GM21381 (cell line): ENCODE measurements around the gene SEMA7A.
"Not testable (repeated sequence)": the region's sequence is repeated elsewhere in the genome, so short reads cannot be mapped to it uniquely, and the experiment has no call there.

Experiments used
- ATAC-seq: cut with Tn5 transposase; IDR thresholded peaks from one replicate; pipeline ENCODE4 v1.9.1; 2021; ENCODE audit warnings: mild to moderate bottlenecking, moderate library complexity; ENCODE audit not compliant: unreplicated experiment

SEMA7A gene

DNA sequence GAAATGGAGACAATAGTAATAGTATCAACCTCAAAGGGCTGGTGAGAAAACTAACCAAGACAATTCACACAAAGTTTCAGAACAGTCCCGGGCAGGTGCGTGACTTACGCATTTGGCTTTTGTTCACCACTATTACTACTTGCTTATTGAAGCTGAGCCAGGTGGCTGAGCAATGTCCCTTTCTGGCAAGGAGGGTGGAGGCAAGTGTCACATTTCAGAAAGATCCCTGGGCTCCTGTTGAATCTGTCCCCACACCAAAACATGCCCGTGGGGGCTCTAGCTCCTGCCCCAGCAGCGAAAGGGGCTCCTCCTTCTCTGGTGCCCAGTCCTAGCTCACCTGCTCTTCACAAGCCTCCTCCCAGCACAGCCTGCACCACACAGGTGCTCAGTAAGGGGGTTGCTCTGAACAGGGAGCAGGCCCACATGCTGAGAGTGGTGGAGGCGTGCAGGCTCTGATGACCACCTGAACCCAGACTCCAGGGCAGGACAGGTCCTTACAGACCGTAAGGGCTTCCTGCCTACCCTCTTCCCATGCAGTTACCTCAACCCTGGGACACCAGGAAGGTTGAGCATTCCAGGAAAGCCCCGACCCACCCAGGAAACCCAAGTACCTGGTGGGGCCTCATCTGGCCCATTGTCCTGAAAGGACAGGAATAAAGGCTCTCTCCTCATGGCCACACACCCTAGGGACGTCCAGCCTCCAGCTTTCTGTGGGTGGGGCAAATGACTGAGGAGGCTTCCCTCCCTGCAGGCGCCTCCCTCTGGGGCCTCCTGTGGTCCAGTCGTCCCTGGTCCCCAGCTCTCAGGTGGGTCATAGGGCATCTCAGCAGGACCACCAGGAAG lies 32.6 kb downstream of the SEMA7A start:
- ATAC-seq, result no peak

DNA sequence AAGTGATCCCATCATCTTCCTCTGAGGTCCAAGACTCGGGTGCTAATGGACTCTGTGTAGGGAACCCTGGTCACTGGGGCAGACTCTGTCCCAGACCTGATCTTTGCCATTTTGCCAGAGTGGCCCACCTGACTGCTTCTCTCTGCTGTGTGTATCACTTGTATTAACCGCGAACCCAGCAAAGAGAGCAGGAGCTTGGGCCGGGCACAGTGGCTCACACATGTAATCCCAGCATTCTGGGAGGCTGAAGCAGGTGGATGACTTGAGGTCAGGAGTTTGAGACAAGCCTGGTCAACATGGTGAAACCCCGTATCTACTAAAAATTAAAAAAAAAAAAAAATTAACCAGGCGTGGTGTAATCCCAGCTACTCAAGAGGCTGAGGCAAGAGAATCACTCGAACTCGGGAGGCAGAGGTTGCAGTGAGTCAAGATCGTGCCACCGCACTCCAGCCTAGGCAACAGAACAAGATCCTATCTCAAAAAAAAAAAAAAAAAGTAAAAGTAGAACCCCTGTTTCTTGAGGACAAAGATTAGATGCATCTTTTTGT lies 33.4 kb downstream of the SEMA7A start:
- ATAC-seq, result no peak

- no peak for ATAC-seq
Measured at GRCh38 chr15:74399511-74400312, 34.0 kb downstream of the SEMA7A start.

DNA sequence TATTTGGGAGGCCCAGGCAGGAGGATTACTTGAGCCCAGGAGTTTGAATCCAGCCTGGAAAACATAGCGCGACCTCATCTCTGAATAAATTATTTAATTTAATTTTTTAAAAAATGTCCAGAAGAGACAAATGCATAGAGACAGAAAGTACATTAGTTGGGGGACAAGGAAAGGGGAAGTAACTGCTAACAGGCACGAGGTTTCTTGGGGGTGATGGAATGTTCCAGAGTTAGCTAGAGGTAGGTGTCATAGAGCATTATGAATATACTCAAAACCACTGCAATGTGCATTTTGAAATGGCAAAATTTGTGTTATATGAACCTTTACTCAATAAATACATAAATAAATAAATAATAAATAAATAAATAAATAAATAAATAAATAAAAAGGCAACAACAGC lies 34.7 kb downstream of the SEMA7A start:
- ATAC-seq, result no peak

- no peak for ATAC-seq
Measured at GRCh38 chr15:74398183-74398582, 35.6 kb downstream of the SEMA7A start.

DNA sequence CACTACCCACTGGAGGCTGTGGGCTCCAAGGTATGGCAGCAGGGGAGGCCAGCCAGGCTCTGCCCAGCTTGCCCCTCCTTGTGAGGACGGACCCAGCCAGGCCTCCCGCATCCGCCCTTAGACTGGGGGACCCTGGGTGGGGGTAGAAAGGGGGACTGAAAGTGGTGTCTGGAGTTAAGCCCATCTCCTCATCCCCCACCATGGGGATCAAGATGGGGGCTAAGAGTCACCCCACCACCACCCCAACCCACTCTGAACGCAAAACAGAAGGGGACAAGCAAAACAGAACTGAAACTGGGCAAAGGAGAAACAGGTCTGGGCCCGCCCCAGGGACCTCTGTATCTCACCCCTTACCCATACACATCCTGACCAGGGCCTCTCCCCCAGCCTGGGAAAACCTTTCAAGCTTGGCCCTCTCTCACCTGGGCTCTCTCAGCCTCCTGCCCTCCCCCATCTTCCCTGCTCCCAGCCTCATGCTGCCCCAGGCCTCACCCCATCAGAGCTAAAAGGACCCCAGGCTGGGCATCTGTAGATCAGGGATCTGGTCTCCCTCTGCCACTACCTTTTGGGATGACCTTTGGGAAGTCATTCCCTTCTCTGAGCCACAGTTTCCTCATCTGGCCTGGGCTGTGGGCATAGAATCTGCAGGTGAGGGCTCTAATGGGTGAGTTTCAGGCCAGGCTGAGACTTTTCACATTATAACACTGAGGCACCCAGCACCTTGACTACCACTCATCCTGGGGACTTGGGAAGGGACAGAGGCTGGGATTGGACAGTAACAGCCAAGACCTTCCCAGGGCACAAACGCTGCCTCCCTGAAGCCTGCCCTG lies 36.3 kb downstream of the SEMA7A start:
- ATAC-seq, result no peak

- ATAC-seq, result peak; percentile 29
Measured at GRCh38 chr15:74396445-74397238, 37.1 kb downstream of the SEMA7A start.

GRCh38 chr15:74396146-74396438 lies 37.7 kb downstream of the SEMA7A start:
- ATAC-seq, result no peak

DNA sequence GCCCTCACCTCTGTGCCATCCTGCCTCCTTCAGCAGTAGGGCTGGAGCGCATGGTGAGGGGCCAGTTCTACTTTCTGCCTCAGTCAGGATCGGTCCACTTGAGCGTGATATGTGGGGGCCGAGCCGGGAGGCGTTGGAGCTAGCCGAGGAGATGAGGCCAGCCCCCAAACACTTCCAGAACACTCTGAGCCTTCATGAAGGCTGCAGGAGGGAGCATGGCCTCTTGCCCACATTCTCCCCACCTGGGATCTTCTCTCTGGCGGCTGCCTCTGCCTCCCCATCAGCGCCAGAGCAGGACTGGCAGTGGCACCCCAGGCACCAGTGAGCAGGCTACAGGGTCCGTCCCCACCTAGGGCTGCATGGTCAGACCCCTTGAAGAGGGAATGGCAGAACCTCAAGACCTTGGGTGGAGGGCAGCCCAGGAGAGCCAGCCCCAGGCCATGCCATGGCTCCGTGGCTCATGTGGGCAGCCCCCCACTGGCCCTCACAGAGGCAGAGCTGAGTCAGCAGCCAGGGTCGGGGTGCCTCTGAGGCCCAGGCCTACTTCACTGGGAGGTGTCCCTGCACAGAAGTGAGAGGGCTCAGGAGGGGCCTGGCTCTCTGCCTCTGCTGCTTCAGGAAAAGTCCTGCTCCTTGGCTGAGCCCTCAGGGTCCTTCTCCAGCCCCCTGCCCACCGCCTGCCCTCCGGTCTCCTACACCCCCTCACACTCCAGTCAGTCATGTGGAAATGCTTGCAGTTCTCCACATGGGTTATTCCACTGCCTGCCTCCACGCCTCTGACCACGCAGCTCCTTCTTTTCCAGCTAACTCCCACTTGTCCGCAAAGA lies 38.2 kb downstream of the SEMA7A start:
- ATAC-seq, result no peak

GRCh38 chr15:74394090-74394846 lies 39.5 kb downstream of the SEMA7A start:
- no peak for ATAC-seq

DNA sequence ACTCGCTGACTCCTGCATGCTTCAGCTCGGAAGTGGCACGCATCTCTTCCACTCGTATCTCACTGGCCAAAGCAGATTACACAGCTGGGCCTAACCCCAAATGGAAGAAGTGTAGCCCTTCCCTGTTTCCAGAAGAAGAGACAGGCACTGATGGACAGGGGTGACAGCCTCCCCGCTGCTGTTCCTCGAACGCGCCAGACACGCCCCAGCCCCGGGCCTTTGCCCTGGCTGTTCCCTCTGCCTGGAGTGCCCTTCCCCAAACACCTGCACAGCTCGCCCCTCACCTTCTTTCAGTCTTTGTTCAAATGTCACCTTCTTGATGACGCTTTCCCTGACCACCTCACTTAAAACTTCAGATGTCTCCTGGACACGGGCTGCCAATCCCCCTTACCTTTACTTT lies 40.3 kb downstream of the SEMA7A start:
- no peak for ATAC-seq

DNA sequence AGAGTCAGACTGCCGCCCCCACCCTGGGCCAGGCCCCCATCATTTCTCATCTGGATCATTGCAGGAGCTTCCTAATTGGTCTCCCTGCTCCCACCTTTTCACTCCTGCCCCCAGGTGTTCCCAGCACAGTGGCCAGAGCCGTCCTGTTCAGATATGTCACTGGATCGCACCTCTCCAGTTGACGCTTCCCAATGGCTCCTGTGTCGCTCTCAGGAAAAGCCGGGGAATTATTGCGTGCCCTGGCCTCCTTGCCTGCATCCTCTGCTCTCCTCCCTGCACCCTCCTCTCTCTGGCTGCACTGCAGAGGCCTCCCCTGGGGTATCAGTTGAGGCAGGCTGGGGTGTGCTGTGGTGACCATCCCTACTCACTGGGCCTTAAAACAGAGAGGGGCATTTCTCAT lies 40.9 kb downstream of the SEMA7A start:
- ATAC-seq, result no peak

GRCh38 chr15:74392451-74392830 lies 41.3 kb downstream of the SEMA7A start:
- no peak for ATAC-seq

DNA sequence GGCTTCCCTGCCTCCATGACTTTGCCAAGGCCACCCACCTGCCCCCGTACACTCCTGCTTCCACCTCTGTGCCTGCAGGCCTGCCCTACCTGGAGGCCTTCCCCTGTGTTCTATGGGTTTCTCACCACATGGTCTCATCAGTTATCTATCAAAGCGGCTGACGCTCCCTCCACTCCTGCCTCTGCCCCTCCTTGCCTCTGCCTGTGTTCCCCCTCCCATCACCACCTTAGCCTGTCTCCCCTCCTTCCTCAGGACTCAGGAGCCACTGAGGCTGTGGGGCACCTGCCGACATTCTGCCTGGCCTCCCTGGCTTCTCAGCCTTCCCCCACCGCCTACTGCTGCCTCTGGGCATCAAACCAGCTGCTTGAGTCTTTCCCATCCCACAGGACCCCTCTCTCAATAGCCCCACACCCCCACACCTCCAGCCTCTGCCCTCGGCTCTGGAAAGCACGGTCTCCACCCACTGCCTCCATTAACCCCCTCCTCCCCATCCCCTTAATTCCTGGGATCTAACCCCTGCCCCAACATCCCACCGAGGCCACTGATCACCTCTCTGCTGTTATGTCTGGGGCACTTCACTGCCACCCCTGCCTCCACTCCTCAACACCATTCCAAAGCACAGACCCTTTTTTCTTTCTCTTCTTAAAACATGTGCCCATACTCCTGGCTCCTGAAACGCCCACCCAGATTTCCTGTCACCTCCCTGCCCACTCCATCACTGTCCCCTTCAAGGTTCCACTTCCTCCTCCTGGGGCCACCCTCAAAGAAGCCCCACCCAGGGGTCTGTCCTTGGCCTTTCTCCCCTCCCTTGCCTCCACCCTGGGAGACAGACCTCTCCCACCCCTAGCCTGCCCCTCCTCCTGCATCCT lies 41.9 kb downstream of the SEMA7A start:
- ATAC-seq, result no peak

DNA sequence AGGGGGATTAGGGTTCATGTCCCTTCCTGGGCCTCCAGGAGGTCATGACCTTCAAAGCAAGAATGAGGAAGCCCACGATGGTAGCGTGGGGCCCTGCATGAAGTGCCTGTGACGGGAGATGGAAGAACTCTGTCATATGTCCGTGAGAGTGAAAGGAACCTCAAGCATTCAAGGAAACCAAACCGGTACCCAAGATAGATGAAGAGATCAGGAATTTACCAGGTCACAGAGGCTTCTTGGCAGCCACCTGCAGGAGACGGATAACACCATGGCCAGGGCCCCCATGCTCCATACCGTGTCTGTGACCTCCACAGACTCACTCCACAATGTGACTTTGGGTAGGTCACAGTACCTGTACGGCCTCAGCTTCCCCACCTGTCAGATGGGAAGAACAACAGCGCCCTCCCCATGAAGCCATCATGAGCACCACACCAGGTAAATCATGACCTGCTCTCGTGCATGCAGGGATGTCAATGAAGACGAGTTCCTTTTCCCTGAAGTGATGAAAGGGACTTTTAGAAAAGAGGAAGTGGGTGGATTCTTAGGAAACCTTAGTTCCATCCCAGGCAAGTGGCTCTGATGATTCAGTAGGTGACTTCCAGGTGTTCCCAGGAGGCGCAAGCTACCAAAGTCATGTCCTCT lies 43.0 kb downstream of the SEMA7A start:
- no peak for ATAC-seq

DNA sequence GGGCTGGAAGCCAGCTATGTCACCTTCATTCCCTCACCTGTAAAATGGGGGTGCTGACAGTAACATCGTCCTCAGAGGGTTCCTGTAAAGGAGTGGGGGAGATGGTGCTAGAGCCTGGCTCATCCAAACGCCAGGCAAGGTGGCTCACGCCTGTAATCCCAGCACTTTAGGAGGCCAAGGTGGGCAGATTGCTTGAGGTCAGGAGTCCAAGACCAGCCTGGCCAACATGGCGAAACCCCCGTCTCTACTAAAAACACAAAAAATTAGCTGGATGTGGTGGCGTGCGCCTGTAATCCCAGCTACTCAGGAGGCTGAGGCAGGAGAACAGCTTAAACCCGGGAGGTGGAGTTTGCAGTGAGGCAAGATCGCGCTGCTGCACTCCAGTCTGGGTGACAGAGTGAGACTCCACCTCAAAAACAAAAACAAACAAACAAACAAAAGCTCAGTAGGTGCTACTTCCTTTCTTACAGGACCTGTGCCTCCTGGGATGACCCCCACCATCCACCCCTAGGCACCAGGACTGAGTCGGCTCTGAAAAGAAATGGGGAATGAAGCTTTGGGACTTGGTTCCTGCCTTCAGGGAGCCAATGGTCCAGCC lies 43.6 kb downstream of the SEMA7A start:
- not testable (repeated sequence) for ATAC-seq
